ENCODE measurements around the gene PALB2.
"Not testable (repeated sequence)": the region's sequence is repeated elsewhere in the genome, so short reads cannot be mapped to it uniquely, and the experiment has no call there.

PALB2 gene

GRCh38 chr16:23642246-23642774 lies 1.2 kb upstream of the PALB2 start:
- no peak for DNase-seq

- no peak for DNase-seq
Observed at GRCh38 chr16:23640615-23640930, 537 bp downstream of the PALB2 start.

GRCh38 chr16:23635958-23636357 lies 5.2 kb downstream of the PALB2 start:
- DNase-seq: no peak

GRCh38 chr16:23634461-23635036 lies 6.6 kb downstream of the PALB2 start:
- DNase-seq: no peak

GRCh38 chr16:23631874-23632273 lies 9.2 kb downstream of the PALB2 start:
- not testable (repeated sequence) for DNase-seq

GRCh38 chr16:23629516-23629915 lies 11.6 kb downstream of the PALB2 start:
- DNase-seq: no peak

- DNase-seq: no peak
Observed at GRCh38 chr16:23624092-23624491, 17.0 kb downstream of the PALB2 start.

GRCh38 chr16:23615805-23616204 lies 25.3 kb downstream of the PALB2 start:
- no peak for DNase-seq

GRCh38 chr16:23611936-23612335 lies 29.2 kb downstream of the PALB2 start:
- DNase-seq: no peak

- not testable (repeated sequence) for DNase-seq
Observed at GRCh38 chr16:23610905-23611304, 30.2 kb downstream of the PALB2 start.

GRCh38 chr16:23609929-23610328 lies 31.2 kb downstream of the PALB2 start:
- DNase-seq: no peak

- DNase-seq: no peak
Observed at GRCh38 chr16:23608194-23608593, 32.9 kb downstream of the PALB2 start.

- no peak for DNase-seq
Observed at GRCh38 chr16:23607726-23608125, 33.4 kb downstream of the PALB2 start.

- DNase-seq: no peak
Observed at GRCh38 chr16:23597003-23597756, 43.9 kb downstream of the PALB2 start.

- DNase-seq: peak; percentile 86
Observed at GRCh38 chr16:23595951-23596720, 45.0 kb downstream of the PALB2 start, which contains the start of gene NDUFAB1. Gene NDUFAB1, minus strand, starts transcription at chr16:23596316. Its CDS starts 26 bp downstream, at chr16:23596290.

GRCh38 chr16:23595246-23595950 lies 45.7 kb downstream of the PALB2 start:
- DNase-seq: no peak

GRCh38 chr16:23594186-23594585 lies 46.9 kb downstream of the PALB2 start:
- no peak for DNase-seq

- DNase-seq: no peak
Observed at GRCh38 chr16:23590181-23590580, 50.9 kb downstream of the PALB2 start.

GRCh38 chr16:23587726-23588125 lies 53.4 kb downstream of the PALB2 start:
- no peak for DNase-seq

- DNase-seq: no peak
Observed at GRCh38 chr16:23584186-23585076, 56.7 kb downstream of the PALB2 start.

GRCh38 chr16:23583271-23583670 lies 57.8 kb downstream of the PALB2 start:
- not testable (repeated sequence) for DNase-seq

- no peak for DNase-seq
Observed at GRCh38 chr16:23581764-23582163, 59.3 kb downstream of the PALB2 start.
